Amniotic stem cell (primary cell): ENCODE results near the gene CLDN34.
A peak's percentile ranks its signal among the peaks of the same experiment; 100 is the strongest.

ENCODE experiments used
- DNase-seq: peaks from one replicate; lab custom pipeline; 2025; lab: John Stamatoyannopoulos, UW

Gene CLDN34

DNA sequence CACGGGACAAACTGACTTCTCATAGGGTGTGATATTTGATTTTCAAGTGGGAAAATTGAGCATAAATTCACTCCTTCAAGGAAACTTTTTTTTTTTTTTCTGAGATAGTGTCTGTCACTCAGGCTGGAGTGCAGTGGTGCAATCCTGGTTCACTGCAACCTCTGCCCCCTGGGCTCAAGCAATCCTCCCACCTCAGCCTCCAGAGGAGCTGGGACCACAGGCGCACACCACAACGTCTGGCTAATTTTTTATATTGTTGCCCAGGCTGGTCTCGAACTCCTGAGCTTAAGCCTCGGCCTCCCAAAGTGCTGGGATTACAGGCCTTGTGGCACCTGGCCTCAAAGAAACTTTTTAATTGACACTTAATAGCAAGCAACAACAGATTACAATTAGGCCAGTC lies 13.8 kb downstream of the CLDN34 start:
- no peak for DNase-seq

DNA sequence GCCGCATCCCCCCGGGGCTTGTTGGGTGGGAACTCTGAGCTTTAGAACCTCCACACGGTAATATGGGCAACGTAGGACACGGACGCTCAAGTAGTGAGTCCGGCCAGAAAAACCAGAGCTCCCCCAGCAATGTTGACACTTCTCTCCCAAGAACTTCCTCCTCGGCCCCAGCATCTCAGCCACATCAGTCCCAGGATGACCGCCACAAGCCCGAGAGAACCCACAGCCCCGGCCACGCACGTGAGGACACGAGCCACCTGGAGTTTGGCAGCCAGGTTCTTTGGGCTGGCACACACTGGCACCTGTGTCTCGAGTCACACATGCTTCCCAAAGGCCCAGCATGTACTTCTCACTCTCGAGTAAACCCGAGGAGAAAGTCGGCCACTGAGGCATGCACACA lies 16.3 kb downstream of the CLDN34 start:
- no peak for DNase-seq

GRCh38 chrX:9983846-9984245 lies 16.7 kb downstream of the CLDN34 start:
- no peak for DNase-seq

GRCh38 chrX:9988762-9989161 lies 21.6 kb downstream of the CLDN34 start:
- DNase-seq = no peak

DNA sequence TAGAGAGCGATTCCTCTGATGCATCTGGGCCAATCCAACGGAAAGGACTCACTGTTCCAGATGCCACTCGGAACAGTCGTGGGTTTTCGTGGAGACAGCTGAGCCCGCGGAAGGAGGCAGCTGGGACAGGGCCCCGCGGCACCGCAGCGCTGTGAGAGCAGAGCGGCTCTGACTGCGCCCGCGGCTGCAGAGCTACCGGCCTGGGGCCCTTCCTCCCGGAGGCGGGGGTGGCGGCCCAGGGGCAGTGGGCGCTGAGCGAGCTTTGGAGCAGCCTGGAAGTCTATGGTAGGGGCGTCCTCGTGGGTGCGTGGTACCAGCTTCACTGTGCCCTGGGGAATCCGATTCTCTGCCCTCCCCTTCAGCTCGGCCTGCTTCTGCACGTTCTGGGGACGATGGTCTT lies 24.9 kb downstream of the CLDN34 start:
- DNase-seq = no peak

- no peak for DNase-seq
Measured at GRCh38 chrX:9992724-9993123, 25.6 kb downstream of the CLDN34 start.

DNA sequence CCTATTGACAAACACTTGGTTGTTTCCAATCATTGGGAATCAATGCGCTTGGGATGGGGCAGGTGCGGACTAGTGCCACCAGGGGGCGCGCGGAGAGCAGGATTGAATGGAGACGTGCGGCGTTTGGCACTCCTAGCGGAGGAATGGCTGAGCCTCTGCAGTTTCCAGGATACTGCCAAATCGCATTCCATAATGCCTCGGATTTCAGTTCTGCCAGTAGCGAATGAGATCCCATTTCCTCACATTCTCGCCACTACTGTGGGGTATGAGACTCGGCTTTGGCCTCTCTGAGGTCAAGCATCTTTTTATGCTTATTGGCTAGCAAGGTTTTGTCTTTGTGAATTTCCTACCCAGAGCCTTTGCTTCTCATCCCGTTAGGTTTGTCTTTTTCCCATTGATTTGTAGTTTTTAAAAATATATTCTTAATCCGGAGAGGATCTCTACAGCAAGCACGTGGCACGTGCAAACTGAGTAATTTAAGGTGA lies 28.7 kb downstream of the CLDN34 start:
- DNase-seq = peak; percentile 31

DNA sequence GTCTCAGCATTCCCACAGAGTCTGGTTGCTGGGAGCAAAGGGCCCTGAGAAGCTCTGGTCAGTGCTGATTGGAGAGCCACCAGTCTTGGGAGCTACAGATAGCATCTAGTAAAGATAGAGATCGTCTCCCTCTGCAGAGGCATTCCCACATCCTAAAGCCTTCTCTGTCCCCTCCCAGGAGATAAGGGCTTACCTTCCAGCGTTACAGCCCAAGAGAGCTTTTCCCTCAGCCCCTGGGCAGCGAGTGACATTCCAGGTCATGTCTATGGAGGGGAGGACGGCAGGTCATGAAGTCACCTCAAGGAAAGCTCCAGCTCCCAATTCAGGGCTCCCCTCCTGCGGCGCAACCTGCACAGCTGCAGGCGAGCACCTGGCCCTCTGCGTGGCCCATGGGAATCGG lies 29.9 kb downstream of the CLDN34 start:
- DNase-seq = no peak

DNA sequence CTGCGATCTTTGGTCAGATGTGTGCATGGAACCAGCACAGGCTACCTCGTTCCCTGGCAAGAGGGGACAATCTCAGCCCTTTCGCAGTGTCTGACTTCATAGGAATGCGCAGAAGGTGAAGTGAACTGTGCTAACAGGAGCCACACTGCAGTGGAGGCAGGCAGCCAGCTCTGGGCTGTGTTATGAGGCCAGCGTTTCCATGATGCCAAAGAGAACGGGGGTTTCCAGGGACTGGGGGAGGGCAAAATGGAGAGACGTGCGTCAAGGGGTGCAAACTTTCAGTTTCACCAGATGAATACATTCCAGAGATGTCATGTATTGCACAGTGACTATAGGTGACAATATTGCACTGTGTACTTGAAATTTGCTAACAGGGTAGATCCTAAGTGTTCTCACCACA lies 30.4 kb downstream of the CLDN34 start:
- DNase-seq = no peak

DNA sequence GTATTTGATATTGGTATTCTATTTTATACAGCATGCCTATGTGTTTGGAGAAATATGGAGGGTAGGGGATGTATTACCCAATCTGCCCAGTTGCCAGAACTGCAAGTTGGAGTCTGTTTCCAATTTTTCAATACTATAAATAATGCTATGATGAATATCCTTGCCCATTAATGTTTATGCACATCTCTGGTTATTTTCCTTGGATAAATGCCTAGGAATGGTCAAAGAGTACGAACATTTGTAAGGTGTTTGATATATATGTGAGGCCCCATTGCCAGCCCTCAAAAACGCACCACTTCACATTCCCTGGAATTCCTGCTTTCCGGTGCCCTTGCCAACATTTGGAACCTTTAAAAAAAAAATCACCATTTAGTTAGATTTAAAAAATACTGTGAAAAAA lies 34.3 kb downstream of the CLDN34 start:
- DNase-seq = no peak

GRCh38 chrX:10004832-10005475 lies 37.8 kb downstream of the CLDN34 start:
- DNase-seq = no peak

GRCh38 chrX:10006086-10006485 lies 38.9 kb downstream of the CLDN34 start:
- DNase-seq = no peak

GRCh38 chrX:10006770-10007169 lies 39.6 kb downstream of the CLDN34 start:
- no peak for DNase-seq

DNA sequence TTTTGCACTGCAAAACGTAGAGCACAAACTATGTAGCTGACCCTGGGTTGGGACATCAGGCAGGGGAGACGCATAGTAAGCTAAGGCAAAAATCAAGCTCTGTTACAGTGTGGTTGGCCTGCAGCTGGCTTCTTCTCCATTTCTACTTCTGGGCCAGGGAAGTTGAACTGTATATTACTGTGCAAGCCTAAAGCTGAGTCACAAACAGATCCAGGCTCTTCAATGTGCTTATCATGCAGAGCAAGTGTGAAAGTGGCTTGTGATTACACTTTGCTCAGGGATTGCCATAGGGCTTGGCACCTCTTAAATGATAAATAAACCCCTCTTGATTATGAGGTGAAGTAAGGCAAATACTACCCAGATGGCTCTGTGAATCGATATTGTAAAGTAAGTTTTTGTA lies 40.5 kb downstream of the CLDN34 start:
- DNase-seq = no peak

DNA sequence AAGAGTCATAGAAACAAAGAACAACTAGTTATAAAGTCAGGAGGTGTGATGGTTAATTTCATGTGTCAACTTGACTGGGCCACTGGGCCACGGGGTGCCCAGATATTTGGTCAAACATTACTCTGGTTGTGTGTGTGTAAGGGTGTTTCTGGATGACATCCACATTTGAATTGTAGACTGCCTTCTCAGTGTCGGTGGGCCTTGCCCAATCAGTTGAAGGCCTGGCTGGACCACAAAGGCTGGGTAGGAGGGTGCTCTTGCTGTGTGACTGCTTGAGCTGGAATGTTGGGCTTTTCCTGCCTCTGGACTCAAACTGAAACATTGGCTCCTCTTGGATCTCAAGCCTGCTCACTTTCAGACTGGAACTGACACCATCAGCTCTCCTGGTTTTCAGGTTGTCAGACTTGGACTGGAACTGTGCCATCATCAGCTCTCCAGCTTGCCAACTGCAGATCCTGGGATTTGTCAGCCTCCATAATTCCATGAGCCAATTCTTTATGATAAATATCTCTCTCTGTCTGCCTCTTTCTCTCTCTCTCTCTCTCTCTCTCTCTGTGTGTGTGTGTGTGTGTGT lies 41.4 kb downstream of the CLDN34 start:
- DNase-seq = no peak

DNA sequence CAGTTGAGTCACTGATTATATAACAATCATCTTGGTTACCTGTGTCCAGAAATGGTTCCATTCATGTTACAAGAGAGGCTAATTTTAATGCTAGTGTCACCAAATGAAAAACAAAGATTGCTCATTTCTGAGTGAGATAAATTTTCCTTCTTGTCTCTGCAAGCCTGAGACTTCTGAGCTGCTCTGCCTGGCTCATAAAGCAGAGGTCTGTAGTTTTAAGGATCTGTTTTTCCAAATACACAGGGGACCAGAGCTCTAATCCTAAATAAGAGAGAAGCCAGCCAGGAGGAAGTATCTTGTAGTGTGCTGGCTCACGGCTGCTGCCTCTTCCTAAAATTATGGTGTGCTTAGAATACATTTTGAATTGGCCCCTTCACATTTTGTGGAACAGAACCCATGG lies 42.6 kb downstream of the CLDN34 start:
- no peak for DNase-seq

- DNase-seq = no peak
Measured at GRCh38 chrX:10010686-10011085, 43.5 kb downstream of the CLDN34 start.

DNA sequence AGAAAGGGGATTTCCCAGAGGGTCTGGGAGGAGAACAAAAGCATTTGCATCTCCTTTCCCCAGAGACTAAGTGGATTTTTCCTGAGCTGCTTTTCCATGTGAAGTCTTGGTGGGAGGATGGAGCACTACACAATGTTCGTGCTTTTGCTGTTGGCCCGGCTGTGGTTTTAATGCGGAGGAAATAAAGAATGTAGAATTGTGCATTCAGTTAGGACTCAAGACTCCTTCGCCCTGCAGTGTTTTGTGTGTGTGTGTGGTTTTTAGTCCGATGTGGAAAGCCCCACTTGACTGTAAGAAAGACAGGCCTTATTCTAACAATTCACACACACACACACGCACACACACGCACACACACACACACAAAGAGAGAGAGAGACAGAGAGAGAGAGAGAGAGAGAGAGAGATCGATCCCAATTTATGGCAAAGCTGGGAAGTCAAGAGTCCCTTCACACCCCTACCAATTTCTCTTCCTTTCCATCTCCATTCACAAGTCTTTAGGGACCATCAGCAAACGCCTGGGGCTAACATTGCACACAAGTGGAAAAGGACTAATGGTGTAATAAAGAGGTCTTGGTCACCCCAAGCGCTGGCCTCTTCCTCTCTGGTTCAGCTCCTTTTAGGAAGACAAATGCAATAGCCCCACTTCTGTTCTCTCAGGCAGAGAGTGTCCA lies 44.2 kb downstream of the CLDN34 start:
- no peak for DNase-seq

DNA sequence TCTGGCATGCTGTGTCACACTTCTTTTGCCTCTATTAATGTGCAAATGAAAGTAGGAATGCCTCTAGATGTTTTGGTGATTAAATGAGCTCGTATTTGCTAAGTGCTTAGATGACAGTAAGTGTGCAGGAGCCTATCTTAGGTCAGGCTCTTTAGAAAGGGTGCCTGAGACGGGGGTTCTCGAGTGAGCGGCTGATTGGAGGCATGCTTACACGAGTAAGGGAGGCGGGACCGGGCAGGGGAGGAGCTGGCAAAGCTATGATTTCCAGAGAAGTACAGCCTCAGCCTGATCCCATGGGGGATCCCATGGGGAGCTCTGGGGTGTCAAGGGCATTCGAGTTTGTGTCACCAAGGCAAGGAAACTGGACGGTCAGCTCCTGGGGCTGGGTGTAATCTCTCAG lies 44.8 kb downstream of the CLDN34 start:
- DNase-seq = no peak

DNA sequence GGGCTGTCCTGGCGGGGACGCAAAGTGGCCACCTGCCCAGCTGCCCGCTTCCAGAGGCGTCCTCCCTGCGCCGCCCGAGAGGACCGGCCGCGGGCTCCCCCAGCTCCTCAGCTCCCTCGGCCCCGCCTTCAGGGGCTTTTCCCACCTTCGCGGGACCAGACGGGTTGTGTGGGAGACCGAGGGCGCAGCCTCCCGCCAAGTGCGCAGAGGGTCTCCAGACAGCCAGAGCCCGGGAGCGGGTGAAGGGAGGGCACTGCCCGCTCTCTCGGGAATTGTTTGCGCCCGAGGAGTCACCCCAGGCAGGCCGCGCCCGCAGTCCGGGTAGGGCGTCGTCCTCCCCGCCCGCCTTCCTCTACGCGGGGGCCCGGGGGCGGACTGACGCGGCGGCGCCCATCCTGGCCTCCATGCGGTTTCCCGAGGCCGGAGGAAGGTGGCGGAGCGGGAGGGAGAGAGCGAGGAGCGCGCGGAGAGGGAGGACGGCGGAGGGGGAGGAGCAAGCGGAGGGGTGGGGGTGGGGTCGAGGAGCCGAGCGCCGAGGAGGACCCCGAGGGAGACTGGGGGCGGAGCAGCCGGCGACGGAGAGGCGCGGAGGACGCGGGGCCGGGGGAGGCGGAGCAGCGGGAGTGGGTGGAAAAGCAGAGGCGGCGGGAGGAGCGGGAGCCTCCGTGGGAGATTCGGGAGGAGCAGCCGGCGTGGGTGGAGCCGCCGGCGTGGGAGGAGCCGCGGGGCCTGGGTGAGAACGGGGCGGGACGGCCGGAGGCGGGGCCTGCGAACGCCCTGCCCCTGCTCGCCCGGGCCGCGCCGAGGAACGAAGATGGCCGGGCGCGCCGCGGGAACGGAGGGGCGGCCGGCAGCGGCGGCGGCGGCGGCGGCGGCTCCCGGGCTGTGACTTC lies 47.5 kb downstream of the CLDN34 start:
- DNase-seq = peak; percentile 55

GRCh38 chrX:10015355-10015722 lies 48.2 kb downstream of the CLDN34 start:
- DNase-seq = no peak

GRCh38 chrX:10015723-10016518 lies 48.8 kb downstream of the CLDN34 start:
- DNase-seq = no peak
